Activated T-helper 17 cell treated with anti-CD3 and anti-CD28 coated beads, Interleukin-2, amount 50 U/mL, for 72 hours (primary cell): ENCODE data around the gene ANKEF1. TPM values are rescaled to one million over a fixed set of nuclear protein-coding genes. Genes with fewer than 3 reads are reported as not detected.

Experiments used
- ATAC-seq: fragments of 150-1000 bp; cut with Tn5 transposase; replicated peaks from 2 replicates; pipeline ENCODE4 v1.10.0; 2021; ENCODE audit warnings: mild to moderate bottlenecking, moderate library complexity
- H3K27ac Mint-ChIP-seq: one replicate; pipeline ENCODE4 v1.8.0; 2022; ENCODE audit warnings: mixed read lengths
- H3K27me3 Mint-ChIP-seq: one replicate; pipeline ENCODE4 v1.8.0; 2022; ENCODE audit warnings: mixed read lengths
- H3K36me3 Mint-ChIP-seq: one replicate; pipeline ENCODE4 v1.8.0; 2022; ENCODE audit warnings: low read depth, mild to moderate bottlenecking, mixed read lengths
- H3K4me1 Mint-ChIP-seq: one replicate; pipeline ENCODE4 v1.8.0; 2022; ENCODE audit warnings: mixed read lengths
- H3K4me3 Mint-ChIP-seq: one replicate; pipeline ENCODE4 v1.8.0; 2022; ENCODE audit warnings: mild to moderate bottlenecking, mixed read lengths
- H3K9me3 Mint-ChIP-seq: one replicate; pipeline ENCODE4 v1.8.0; 2022; ENCODE audit warnings: mixed read lengths
- total RNA-seq, 2 donors: library from RNA; stranded (reverse); gene quantifications; one replicate each; pipeline ENCODE4 v1.2.3, GENCODE V29; 2022

Gene ANKEF1
- total RNA-seq, 2 donors from 2014 or later: 1.2 to 2.4 TPM

GRCh38 chr20:10059006-10059405 lies 24.2 kb downstream of the ANKEF1 start:
- Mint-ChIP-seq H3K9me3 (no peaks in the 10 kb centered on the region), H3K4me3 (no peak overlapping the region), H3K4me1 (no peaks in the 10 kb centered on the region), H3K27ac (no peak overlapping the region), H3K36me3 (peaks cover 36% of the 10 kb centered on the region), H3K27me3 (no peaks in the 10 kb centered on the region)
- ATAC-seq: no peak

GRCh38 chr20:10060226-10060625 lies 25.4 kb downstream of the ANKEF1 start:
- Mint-ChIP-seq H3K36me3 (peaks cover 25% of the 10 kb centered on the region), H3K9me3 (no peaks in the 10 kb centered on the region), H3K4me1 (no peaks in the 10 kb centered on the region), H3K27me3 (no peaks in the 10 kb centered on the region), H3K27ac (no peak overlapping the region), H3K4me3 (no peak overlapping the region)
- no peak for ATAC-seq

DNA sequence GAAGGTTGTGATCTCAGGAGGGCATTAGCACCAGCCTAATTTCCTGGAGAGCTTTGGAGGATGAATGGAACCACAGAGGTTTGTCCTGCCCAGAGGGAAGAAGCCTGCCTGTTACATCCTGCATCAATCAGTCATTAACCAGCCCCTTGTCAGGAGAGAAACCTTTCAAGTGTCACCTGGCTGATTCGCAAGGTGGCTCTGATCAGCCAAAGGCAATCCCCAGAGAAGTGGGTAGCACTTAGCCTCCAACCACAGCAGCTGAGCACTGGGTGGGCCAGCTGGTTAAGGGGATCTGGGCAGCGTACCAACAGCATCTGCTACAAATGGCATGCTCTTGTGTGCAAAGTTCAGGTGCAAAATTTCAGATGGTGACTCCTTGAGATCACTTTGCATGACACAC lies 26.9 kb downstream of the ANKEF1 start:
- peaks cover 11% of the 10 kb centered on the region for H3K36me3 Mint-ChIP-seq
- ATAC-seq: no peak
- H3K4me1 Mint-ChIP-seq: no peaks in the 10 kb centered on the region
- H3K27ac Mint-ChIP-seq: no peak overlapping the region
- peaks cover 3% of the 10 kb centered on the region for H3K27me3 Mint-ChIP-seq
- no peak overlapping the region for H3K4me3 Mint-ChIP-seq
- no peaks in the 10 kb centered on the region for H3K9me3 Mint-ChIP-seq

DNA sequence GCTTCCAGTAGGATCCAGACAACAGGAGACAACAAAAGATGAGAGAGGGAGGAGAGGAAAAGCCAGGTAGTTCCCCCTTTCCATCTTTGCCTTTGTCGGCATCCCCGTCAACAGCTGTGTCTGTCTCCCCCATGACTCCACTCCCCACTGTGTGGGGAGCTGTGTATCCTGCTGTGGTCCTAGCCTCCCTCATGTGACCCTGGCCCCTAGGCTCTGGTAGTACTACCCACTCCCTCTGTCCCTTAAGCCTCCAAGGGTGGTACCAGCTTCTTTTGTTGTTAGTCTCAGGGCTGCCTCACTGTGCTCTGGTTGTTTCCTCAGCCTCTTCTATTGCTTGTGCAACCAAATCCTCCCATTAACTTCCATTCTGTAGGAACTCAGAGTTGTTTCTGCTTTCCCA lies 28.7 kb downstream of the ANKEF1 start:
- no peak overlapping the region for H3K27ac Mint-ChIP-seq
- no peak for ATAC-seq
- H3K27me3 Mint-ChIP-seq: peaks cover 6% of the 10 kb centered on the region

DNA sequence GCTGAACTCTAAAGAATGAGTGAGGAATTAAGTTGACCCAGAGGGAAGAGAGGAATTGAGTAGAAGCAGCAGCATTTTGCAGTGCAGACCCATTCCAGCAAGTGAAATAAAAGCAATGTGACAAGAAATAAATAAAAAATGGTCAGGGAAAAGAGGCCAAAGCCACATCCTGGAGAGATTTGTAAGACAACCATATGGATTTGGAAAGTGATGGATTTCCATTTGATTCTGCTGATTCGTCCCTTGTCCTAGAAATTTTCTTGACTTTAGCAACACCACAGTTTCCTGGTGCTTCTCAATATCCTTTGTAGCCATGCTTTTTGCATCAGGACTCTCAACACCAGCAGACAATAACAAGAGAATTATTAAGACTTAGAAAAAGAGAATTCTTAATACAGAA lies 29.8 kb downstream of the ANKEF1 start:
- no peak overlapping the region for H3K27ac Mint-ChIP-seq

More for the DNA sequence above, 28.7 kb downstream of the ANKEF1 start:
- Mint-ChIP-seq H3K9me3 (no peaks in the 10 kb centered on the region), H3K4me1 (no peaks in the 10 kb centered on the region), H3K4me3 (no peak overlapping the region), H3K36me3 (no peaks in the 10 kb centered on the region)

DNA sequence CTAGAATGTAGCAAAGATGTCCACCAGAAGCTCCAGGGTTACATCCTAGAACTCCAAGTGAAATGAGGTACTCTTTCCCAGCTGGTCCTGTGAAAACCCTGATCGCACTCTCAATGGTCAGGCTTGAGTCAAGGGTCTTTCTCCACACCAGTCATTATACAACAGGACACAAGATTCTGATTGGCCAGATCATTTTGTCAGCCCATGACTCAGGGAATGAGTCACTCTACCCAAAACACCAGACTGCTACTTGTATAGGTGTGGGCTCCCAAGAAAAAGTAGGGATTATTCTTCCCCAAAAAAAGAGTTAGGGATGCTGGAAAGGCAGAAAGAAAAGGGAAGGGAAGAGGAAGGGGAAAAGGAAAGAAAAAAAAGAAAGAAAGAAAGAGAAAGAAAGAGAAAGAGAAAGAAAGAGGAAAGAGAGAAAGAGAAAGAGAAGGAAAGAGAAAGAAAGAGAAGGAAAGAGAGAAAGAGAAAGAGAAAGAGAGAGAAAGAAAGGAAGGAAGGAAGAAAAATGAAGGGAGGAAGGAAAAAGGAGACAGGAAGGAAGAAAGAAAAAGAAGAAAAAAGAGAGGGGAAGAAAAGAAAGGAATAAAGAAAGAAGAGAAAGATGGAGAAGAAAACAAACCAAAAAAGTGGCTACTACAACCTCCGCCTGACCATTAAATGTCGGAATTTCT lies 30.5 kb downstream of the ANKEF1 start:
- ATAC-seq: peak; percentile 16
- H3K4me3 Mint-ChIP-seq: no peak overlapping the region
- no peaks in the 10 kb centered on the region for H3K4me1 Mint-ChIP-seq
- no peaks in the 10 kb centered on the region for H3K36me3 Mint-ChIP-seq
- peaks cover 14% of the 10 kb centered on the region for H3K27me3 Mint-ChIP-seq
- no peaks in the 10 kb centered on the region for H3K9me3 Mint-ChIP-seq
- no peak overlapping the region for H3K27ac Mint-ChIP-seq

More for the DNA sequence above, 29.8 kb downstream of the ANKEF1 start:
- no peak overlapping the region for H3K4me3 Mint-ChIP-seq
- ATAC-seq: no peak
- peaks cover 10% of the 10 kb centered on the region for H3K27me3 Mint-ChIP-seq
- no peaks in the 10 kb centered on the region for H3K9me3 Mint-ChIP-seq
- no peaks in the 10 kb centered on the region for H3K4me1 Mint-ChIP-seq
- no peaks in the 10 kb centered on the region for H3K36me3 Mint-ChIP-seq

- H3K4me1 Mint-ChIP-seq: no peaks in the 10 kb centered on the region
Measured at GRCh38 chr20:10067321-10067720, 32.5 kb downstream of the ANKEF1 start.

DNA sequence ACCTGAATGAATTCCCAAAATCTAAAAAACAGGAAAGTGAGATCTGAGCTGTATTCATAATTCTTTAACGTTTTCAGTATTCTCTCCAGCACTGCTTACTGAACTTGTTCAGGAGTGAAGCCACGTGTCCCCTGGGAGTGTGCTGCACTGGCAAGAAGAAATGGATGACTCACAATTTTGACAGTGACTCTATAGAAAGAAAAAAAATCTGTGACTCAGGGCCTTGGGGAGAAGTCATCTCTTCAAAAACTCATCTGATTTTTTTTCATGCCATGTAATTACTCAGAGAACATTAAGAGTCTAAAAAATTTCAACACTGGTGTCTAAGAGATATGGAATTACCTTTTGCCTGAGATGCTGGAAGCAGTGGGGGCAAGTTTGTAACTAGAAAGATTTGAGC lies 39.7 kb downstream of the ANKEF1 start:
- no peaks in the 10 kb centered on the region for H3K4me1 Mint-ChIP-seq
- H3K27me3 Mint-ChIP-seq: peaks cover 31% of the 10 kb centered on the region
- H3K4me3 Mint-ChIP-seq: no peak overlapping the region
- ATAC-seq: peak; percentile 78
- no peaks in the 10 kb centered on the region for H3K9me3 Mint-ChIP-seq
- H3K36me3 Mint-ChIP-seq: no peaks in the 10 kb centered on the region
- no peak overlapping the region for H3K27ac Mint-ChIP-seq

More at GRCh38 chr20:10067321-10067720, 32.5 kb downstream of the ANKEF1 start:
- Mint-ChIP-seq H3K9me3 (no peaks in the 10 kb centered on the region), H3K4me3 (no peak overlapping the region), H3K36me3 (no peaks in the 10 kb centered on the region), H3K27ac (no peak overlapping the region), H3K27me3 (peaks cover 17% of the 10 kb centered on the region)
- ATAC-seq: no peak

GRCh38 chr20:10075606-10076005 lies 40.8 kb downstream of the ANKEF1 start:
- Mint-ChIP-seq H3K4me1 (no peaks in the 10 kb centered on the region), H3K27ac (no peak overlapping the region), H3K36me3 (no peaks in the 10 kb centered on the region), H3K27me3 (peaks cover 24% of the 10 kb centered on the region), H3K4me3 (no peak overlapping the region), H3K9me3 (no peaks in the 10 kb centered on the region)
- no peak for ATAC-seq

GRCh38 chr20:10076126-10077080 lies 41.6 kb downstream of the ANKEF1 start:
- Mint-ChIP-seq H3K4me3 (no peak overlapping the region), H3K9me3 (no peaks in the 10 kb centered on the region), H3K27me3 (peaks cover 24% of the 10 kb centered on the region), H3K36me3 (no peaks in the 10 kb centered on the region), H3K27ac (no peak overlapping the region), H3K4me1 (no peaks in the 10 kb centered on the region)
- no peak for ATAC-seq

- Mint-ChIP-seq H3K4me1 (no peaks in the 10 kb centered on the region), H3K27me3 (peaks cover 24% of the 10 kb centered on the region), H3K4me3 (no peak overlapping the region), H3K36me3 (no peaks in the 10 kb centered on the region), H3K27ac (no peak overlapping the region), H3K9me3 (no peaks in the 10 kb centered on the region)
- no peak for ATAC-seq
Measured at GRCh38 chr20:10077081-10077471, 42.3 kb downstream of the ANKEF1 start.

DNA sequence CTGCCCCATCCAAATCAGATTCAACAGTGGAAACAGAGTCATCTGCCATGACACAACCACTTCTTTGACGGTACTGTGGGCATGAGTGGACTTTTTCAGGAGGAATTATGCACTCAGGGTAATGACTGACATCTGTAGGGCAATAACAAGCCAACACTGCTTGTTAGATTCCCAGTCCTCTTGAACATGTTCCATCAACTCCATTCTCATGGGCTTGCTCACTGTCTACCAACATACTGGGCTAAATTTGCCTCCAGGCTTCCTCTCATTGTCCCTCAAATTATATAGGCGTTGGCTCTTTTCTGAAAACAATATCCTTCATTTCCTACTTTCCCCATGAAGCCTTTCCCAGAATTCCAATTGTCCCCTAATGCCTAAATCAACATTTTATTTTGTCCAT lies 43.1 kb downstream of the ANKEF1 start:
- Mint-ChIP-seq H3K4me1 (no peaks in the 10 kb centered on the region), H3K27ac (no peak overlapping the region), H3K36me3 (no peaks in the 10 kb centered on the region), H3K4me3 (no peak overlapping the region), H3K27me3 (peaks cover 23% of the 10 kb centered on the region), H3K9me3 (no peaks in the 10 kb centered on the region)
- no peak for ATAC-seq

DNA sequence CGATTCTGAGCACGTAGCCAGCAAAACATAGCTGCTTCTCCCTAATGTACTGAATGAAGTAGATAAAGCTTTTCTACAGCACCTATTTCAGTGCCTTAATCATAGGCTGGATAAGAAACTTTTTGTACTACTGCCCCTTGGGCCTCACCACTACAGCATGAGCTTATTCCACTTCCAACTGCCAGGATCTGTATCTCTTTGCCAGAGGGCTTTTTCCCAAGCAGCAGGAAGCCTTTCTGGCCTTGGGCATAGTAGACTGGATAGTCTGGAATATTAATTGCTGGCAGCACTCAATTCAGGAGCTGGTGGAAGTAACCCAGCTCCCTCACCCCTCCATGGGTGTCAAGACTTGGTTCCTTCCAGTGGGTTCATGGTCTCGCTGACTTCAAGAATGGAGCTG lies 43.6 kb downstream of the ANKEF1 start:
- peaks cover 23% of the 10 kb centered on the region for H3K27me3 Mint-ChIP-seq
- no peaks in the 10 kb centered on the region for H3K36me3 Mint-ChIP-seq
- ATAC-seq: no peak
- H3K4me1 Mint-ChIP-seq: no peaks in the 10 kb centered on the region
- H3K9me3 Mint-ChIP-seq: no peaks in the 10 kb centered on the region
- no peak overlapping the region for H3K4me3 Mint-ChIP-seq
- H3K27ac Mint-ChIP-seq: no peak overlapping the region

- Mint-ChIP-seq H3K9me3 (no peaks in the 10 kb centered on the region), H3K4me1 (no peaks in the 10 kb centered on the region), H3K4me3 (no peak overlapping the region), H3K36me3 (no peaks in the 10 kb centered on the region), H3K27ac (no peak overlapping the region), H3K27me3 (peaks cover 17% of the 10 kb centered on the region)
- ATAC-seq: no peak
Measured at GRCh38 chr20:10079964-10080363, 45.2 kb downstream of the ANKEF1 start.

- H3K27me3 Mint-ChIP-seq: peaks cover 14% of the 10 kb centered on the region
- no peak overlapping the region for H3K27ac Mint-ChIP-seq
Measured at GRCh38 chr20:10080574-10080973, 45.8 kb downstream of the ANKEF1 start.

More at GRCh38 chr20:10080574-10080973, 45.8 kb downstream of the ANKEF1 start:
- no peaks in the 10 kb centered on the region for H3K4me1 Mint-ChIP-seq
- no peak overlapping the region for H3K4me3 Mint-ChIP-seq
- no peaks in the 10 kb centered on the region for H3K9me3 Mint-ChIP-seq
- H3K36me3 Mint-ChIP-seq: no peaks in the 10 kb centered on the region
- ATAC-seq: no peak
